Peyer's patch (tissue), 4 donors: ENCODE data around the gene PIGN. TPM values are rescaled to one million over a fixed set of nuclear protein-coding genes. Genes with fewer than 3 reads are reported as not detected.

Experiments
- DNase-seq, 3 donors: peaks; one replicate each; pipeline ENCODE4 v3.0.0-alpha.2; 2017 to 2019
- H3K27ac ChIP-seq, 4 donors: fragments of 200-600 bp; sonication (generic); one replicate each; pipeline ENCODE4 v1.5.1; 2016 to 2019
- H3K27me3 ChIP-seq, 2 donors: fragments of 200-600 bp; sonication (generic); one replicate each; pipeline ENCODE4 v1.5.1; 2019
- H3K36me3 ChIP-seq, 3 donors: fragments of 200-600 bp; sonication (generic); one replicate each; pipeline ENCODE4 v1.5.1; 2016 to 2019
- H3K4me1 ChIP-seq, 4 donors: fragments of 200-600 bp; sonication (generic); one replicate each; pipeline ENCODE4 v1.5.1; 2016 to 2019
- H3K4me3 ChIP-seq, 4 donors: fragments of 200-600 bp; sonication (generic); 1 replicate in 3 of 4; 2 replicates in 1 of 4; pipeline ENCODE4 v1.5.1; 2016 to 2019; ENCODE audit warnings: mild to moderate bottlenecking in 1 of 4
- H3K9me3 ChIP-seq, 4 donors: fragments of 200-600 bp; sonication (generic); one replicate each; pipeline ENCODE4 v1.5.1; 2016 to 2019; ENCODE audit warnings: mild to moderate bottlenecking in 1 of 4
- POLR2A ChIP-seq, 2 donors: fragments of 450-650 bp; IDR thresholded peaks; one replicate each; pipeline ENCODE4 v1.5.1; 2017; ENCODE audit warnings: antibody characterized with exemption in 2 of 2, mild to moderate bottlenecking in 2 of 2, moderate library complexity in 2 of 2
- total RNA-seq, 4 donors: library from RNA; depleted of rRNA; stranded (reverse); fragments of >200 nt; gene quantifications; one replicate each; pipeline ENCODE4 v1.1.0, GENCODE V29; 2016
- TF ChIP-seq, protein P1 (sequence below), 6 experiments: fragments of 450-650 bp in 4 of 6; fragments of 200-600 bp in 2 of 6; sonication (generic) in 1 of 6; IDR thresholded peaks; one replicate each; pipeline ENCODE4 v1.5.1; 2017 to 2019; ENCODE audit warnings: antibody characterized with exemption in 6 of 6, mild to moderate bottlenecking in 3 of 6, moderate library complexity in 1 of 6

The PIGN gene
- total RNA-seq, 4 donors from 2014 or later, result 35.4 to 49.2 (median 42.3) TPM

DNA sequence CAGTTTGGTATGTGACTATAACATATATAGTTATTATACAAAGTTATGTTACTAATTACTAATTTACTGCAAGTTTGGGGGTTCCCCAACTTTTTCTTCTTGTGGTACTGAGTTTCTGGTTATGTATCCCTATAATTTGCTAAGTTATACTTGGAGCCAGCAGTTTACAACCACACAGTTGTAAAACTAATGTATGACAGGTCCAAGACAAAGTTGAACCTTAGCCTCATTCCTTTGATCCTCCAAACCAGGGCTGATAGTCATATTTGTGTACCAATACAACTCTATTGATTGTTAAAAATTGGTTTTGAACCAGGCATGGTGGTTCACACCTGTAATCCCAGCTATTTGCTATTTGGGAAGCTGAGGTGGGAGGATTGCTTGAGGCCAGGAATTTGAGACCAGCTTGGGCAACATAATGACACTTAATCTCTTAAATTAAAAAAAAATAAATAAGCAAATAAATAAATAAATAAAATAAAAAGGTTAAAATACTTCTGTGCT lies 24.5 kb upstream of the PIGN start:
- DNase-seq, result no peak
- Histone ChIP-seq H3K4me3 (no peak overlapping the region), H3K36me3 (peaks cover 0 to 15% (median 0%) of the 10 kb centered on the region in 3 donors), H3K27ac (no peak overlapping the region), H3K9me3 (no peaks in the 10 kb centered on the region), H3K27me3 (no peaks in the 10 kb centered on the region), H3K4me1 (peaks cover 0 to 8% (median 0%) of the 10 kb centered on the region in 4 donors)
- TF ChIP-seq, protein P1, sequence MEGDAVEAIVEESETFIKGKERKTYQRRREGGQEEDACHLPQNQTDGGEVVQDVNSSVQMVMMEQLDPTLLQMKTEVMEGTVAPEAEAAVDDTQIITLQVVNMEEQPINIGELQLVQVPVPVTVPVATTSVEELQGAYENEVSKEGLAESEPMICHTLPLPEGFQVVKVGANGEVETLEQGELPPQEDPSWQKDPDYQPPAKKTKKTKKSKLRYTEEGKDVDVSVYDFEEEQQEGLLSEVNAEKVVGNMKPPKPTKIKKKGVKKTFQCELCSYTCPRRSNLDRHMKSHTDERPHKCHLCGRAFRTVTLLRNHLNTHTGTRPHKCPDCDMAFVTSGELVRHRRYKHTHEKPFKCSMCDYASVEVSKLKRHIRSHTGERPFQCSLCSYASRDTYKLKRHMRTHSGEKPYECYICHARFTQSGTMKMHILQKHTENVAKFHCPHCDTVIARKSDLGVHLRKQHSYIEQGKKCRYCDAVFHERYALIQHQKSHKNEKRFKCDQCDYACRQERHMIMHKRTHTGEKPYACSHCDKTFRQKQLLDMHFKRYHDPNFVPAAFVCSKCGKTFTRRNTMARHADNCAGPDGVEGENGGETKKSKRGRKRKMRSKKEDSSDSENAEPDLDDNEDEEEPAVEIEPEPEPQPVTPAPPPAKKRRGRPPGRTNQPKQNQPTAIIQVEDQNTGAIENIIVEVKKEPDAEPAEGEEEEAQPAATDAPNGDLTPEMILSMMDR (IDR thresholded peaks at IDR 0.05), result no peak
- TF ChIP-seq POLR2A (IDR thresholded peaks at IDR 0.05), result no peak

DNA sequence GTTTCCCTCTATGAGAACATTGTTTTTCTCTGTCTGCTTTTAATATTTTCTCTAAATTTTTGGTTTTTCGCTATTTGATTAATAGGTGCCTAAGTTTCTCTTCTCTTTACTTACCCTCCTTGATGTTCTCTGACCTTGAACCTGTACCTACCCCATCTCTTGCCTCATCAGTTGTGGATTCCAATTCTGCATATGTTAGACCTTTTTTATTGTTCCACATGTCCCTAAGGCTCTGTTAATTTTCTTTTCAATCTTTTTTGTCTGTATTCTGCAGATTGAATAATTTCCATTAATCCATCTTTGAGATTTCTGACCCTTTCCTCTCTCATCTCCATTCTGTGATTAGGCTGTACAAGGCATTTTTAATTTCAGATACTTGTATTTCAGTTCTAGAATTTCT lies 23.3 kb upstream of the PIGN start:
- Histone ChIP-seq H3K4me1 (peaks cover 0 to 8% (median 0%) of the 10 kb centered on the region in 4 donors), H3K27me3 (no peaks in the 10 kb centered on the region), H3K27ac (no peak overlapping the region), H3K4me3 (no peak overlapping the region), H3K9me3 (no peaks in the 10 kb centered on the region), H3K36me3 (peaks cover 0 to 15% (median 0%) of the 10 kb centered on the region in 3 donors)
- TF ChIP-seq POLR2A (IDR thresholded peaks at IDR 0.05), result no peak
- TF ChIP-seq, protein P1 (IDR thresholded peaks at IDR 0.05), result no peak
- no peak for DNase-seq

DNA sequence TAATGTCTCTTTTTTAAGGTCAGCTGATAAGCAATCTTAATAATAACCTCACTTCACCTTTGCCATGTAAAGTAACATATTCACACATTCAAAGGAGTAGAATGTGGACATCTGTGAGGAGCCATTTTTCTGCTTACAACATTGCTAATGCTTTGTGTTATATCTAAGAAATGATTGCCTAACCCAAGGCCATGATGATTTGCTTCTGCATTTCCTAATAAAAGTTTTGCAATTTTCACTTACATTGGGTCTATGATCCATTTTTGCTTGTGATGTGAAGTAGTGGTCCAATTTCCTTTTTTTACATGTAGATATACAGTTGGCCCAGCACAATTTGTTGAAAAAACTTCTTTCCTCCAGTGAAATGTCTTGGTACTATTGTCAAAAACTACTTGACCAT lies 22.2 kb upstream of the PIGN start:
- no peak for TF ChIP-seq POLR2A (IDR thresholded peaks at IDR 0.05)
- TF ChIP-seq, protein P1 (IDR thresholded peaks at IDR 0.05), result no peak
- no peak overlapping the region for H3K27ac ChIP-seq

DNA sequence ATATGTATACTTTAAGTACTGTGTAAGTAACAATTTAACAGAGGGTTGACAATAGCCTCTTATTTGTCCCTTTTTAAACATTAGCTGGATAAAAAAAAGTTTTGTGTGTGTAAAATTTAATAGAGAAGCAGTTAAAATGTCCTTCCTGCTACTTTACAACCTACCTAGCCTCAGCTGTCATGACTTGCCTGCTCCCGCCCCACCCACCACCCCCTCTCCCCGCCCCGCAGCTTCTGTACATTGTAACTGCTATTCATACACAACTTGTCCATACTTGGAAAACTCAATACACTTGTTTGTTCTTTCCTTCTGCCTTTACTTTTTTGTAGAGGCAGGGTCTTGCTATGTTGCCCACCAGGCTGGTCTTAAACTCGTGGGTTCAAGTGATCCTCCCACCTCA lies 19.7 kb upstream of the PIGN start:
- no peaks in the 10 kb centered on the region for H3K27me3 ChIP-seq
- no peaks in the 10 kb centered on the region for H3K36me3 ChIP-seq
- H3K4me1 ChIP-seq, result peaks cover 0 to under 1% (median 0%) of the 10 kb centered on the region in 4 donors
- H3K4me3 ChIP-seq, result no peak overlapping the region
- DNase-seq, result peak in 1 of 3 donors; percentile 49
- TF ChIP-seq, protein P1 (IDR thresholded peaks at IDR 0.05), result no peak
- TF ChIP-seq POLR2A (IDR thresholded peaks at IDR 0.05), result no peak
- H3K27ac ChIP-seq, result no peak overlapping the region
- no peaks in the 10 kb centered on the region for H3K9me3 ChIP-seq

More for the DNA sequence above, 22.2 kb upstream of the PIGN start:
- Histone ChIP-seq H3K4me3 (no peak overlapping the region), H3K27me3 (no peaks in the 10 kb centered on the region), H3K9me3 (no peaks in the 10 kb centered on the region), H3K36me3 (peaks cover 0 to 8% (median 0%) of the 10 kb centered on the region in 3 donors), H3K4me1 (peaks cover 0 to 8% (median 0%) of the 10 kb centered on the region in 4 donors)
- no peak for DNase-seq

DNA sequence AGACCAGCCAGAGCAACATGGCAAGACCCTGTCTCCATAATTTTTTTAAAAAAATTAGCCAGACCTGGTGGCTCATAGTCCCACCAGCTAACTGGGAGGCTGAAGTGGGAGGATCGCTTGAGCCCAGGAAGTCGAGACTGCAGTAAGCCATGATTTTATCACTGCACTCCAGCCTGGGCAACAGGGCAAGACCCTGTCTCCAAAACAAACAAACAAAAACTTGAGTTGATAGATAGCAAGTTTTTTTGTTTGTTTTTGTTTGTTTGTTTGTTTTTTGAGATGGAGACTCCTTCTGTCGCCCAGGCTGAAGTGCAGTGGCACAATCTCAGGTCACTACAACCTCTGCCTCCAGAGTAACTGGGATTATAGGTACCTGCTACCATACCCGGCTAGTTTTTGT lies 19.0 kb upstream of the PIGN start:
- no peaks in the 10 kb centered on the region for H3K36me3 ChIP-seq

More for the DNA sequence above, 19.0 kb upstream of the PIGN start:
- H3K4me1 ChIP-seq, result no peaks in the 10 kb centered on the region
- H3K9me3 ChIP-seq, result no peaks in the 10 kb centered on the region
- DNase-seq, result no peak
- H3K4me3 ChIP-seq, result no peak overlapping the region
- TF ChIP-seq POLR2A (IDR thresholded peaks at IDR 0.05), result no peak
- TF ChIP-seq, protein P1 (IDR thresholded peaks at IDR 0.05), result no peak
- H3K27ac ChIP-seq, result no peak overlapping the region
- no peaks in the 10 kb centered on the region for H3K27me3 ChIP-seq
